K562 (cell line): ENCODE results near the gene STAT4. TPM values are rescaled to one million over a fixed set of nuclear protein-coding genes. Genes with fewer than 3 reads are reported as not detected.
A peak's percentile ranks its signal among the peaks of the same experiment; 100 is the strongest.

Experiments used
- CEBPB ChIP-seq: fragments of 450-650 bp; IDR thresholded peaks from 2 replicates; pipeline ENCODE4 v1.6.1; 2016; ENCODE audit warnings: missing genetic modification characterization, missing compliant biosample characterization
- DACH1 ChIP-seq: fragments of 450-650 bp; IDR thresholded peaks from 2 replicates; pipeline ENCODE4 v1.6.1; 2018; ENCODE audit not compliant: partially characterized antibody
- EGR1 ChIP-seq: fragments of 450-650 bp; conservative IDR thresholded peaks from 2 replicates; pipeline ENCODE4 v1.6.1; 2017; ENCODE audit warnings: mild to moderate bottlenecking
- GATA2 ChIP-seq: sonication (generic); formaldehyde crosslinking; IDR thresholded peaks from 2 replicates; pipeline ENCODE4 v1.4.0; 2020; ENCODE audit warnings: mild to moderate bottlenecking, missing genetic modification reagents
- MEF2A ChIP-seq: IDR thresholded peaks from 2 replicates; pipeline ENCODE4 v1.6.1; 2011; ENCODE audit warnings: low read depth, mild to moderate bottlenecking, low read length, moderate library complexity; ENCODE audit not compliant: control insufficient read depth
- NCOA1 ChIP-seq: fragments of 450-650 bp; IDR thresholded peaks from 2 replicates; pipeline ENCODE4 v1.6.1; 2016; ENCODE audit warnings: low read depth
- NEUROD1 ChIP-seq: fragments of 150-350 bp; IDR thresholded peaks from 2 replicates; pipeline ENCODE4 v1.6.1; 2014; ENCODE audit warnings: borderline replicate concordance, low read length, low read depth; ENCODE audit not compliant: partially characterized antibody
- NR2C2 ChIP-seq, 2 experiments: fragments of 200-800 bp in 1 of 2; sonication (Bioruptor generic) in 1 of 2; sonication (generic) in 1 of 2; formaldehyde crosslinking in 1 of 2; IDR thresholded peaks; 2 replicates each; pipeline versions ENCODE4 v1.6.1 to v1.8.0; 2016 to 2022; ENCODE audit warnings: mild to moderate bottlenecking in 1 of 2, missing compliant biosample characterization in 1 of 2, missing genetic modification characterization in 1 of 2, missing genetic modification reagents in 1 of 2
- NR2F6 ChIP-seq: fragments of 450-650 bp; formaldehyde crosslinking; IDR thresholded peaks from 2 replicates; pipeline ENCODE4 v1.4.0; 2020; ENCODE audit warnings: mild to moderate bottlenecking
- SFPQ ChIP-seq: fragments of 200-400 bp; formaldehyde crosslinking; IDR thresholded peaks from 2 replicates; pipeline ENCODE4 v1.6.1; 2017; ENCODE audit warnings: mild to moderate bottlenecking, low read depth, low read length, moderate library complexity
- SIRT6 ChIP-seq: IDR thresholded peaks from one replicate; pipeline ENCODE4 v1.6.1; 2012; ENCODE audit warnings: low read depth, mild to moderate bottlenecking, control low read depth, inconsistent platforms, low read length, moderate library complexity
- SMARCB1 ChIP-seq: IDR thresholded peaks from 2 replicates; pipeline ENCODE4 v1.6.1; 2011; ENCODE audit warnings: improper control_type of control experiment, low read depth; ENCODE audit not compliant: insufficient read length
- THAP12 ChIP-seq: fragments of 250-450 bp; sonication (Bioruptor Pico); IDR thresholded peaks from 2 replicates; pipeline ENCODE4 v1.9.0; 2021; ENCODE audit warnings: mild to moderate bottlenecking, inconsistent platforms
- ZC3H11A ChIP-seq: IDR thresholded peaks from 2 replicates; pipeline ENCODE4 v1.6.1; 2012; ENCODE audit warnings: low read depth, low read length, improper control_type of control experiment
- ZEB2 ChIP-seq: fragments of 450-650 bp; IDR thresholded peaks from 2 replicates; pipeline ENCODE4 v1.6.1; 2016
- ZNF140 ChIP-seq: fragments of 250-450 bp; sonication (Bioruptor Pico); IDR thresholded peaks from 2 replicates; pipeline ENCODE4 v1.8.0; 2021; ENCODE audit warnings: moderate library complexity, mild to moderate bottlenecking, inconsistent platforms
- ZNF3 ChIP-seq: fragments of 250-450 bp; sonication (Bioruptor Pico); IDR thresholded peaks from 2 replicates; pipeline ENCODE4 v1.5.0; 2021; ENCODE audit warnings: mild to moderate bottlenecking, moderate library complexity
- ZNF347 ChIP-seq: fragments of 450-650 bp; formaldehyde crosslinking; IDR thresholded peaks from 2 replicates; pipeline ENCODE4 v1.4.0; 2020; ENCODE audit warnings: low read depth, mild to moderate bottlenecking, moderate library complexity
- ZNF644 ChIP-seq: fragments of 200-800 bp; sonication (Bioruptor generic); IDR thresholded peaks from 2 replicates; pipeline ENCODE4 v1.6.1; 2016; ENCODE audit warnings: low read depth, missing genetic modification characterization, missing compliant biosample characterization
- ZNF668 ChIP-seq: fragments of 250-450 bp; sonication (Bioruptor Pico); IDR thresholded peaks from 2 replicates; pipeline ENCODE4 v1.8.0; 2022; ENCODE audit warnings: mild to moderate bottlenecking, inconsistent platforms
- ZNF699 ChIP-seq: fragments of 250-450 bp; sonication (Bioruptor Pico); IDR thresholded peaks from 2 replicates; pipeline ENCODE4 v1.8.0; 2021; ENCODE audit warnings: mild to moderate bottlenecking, moderate library complexity; ENCODE audit not compliant: insufficient replicate concordance
- ZNF740 ChIP-seq, 3 experiments: fragments of 200-800 bp in 1 of 3; sonication (Bioruptor generic) in 1 of 3; sonication (generic) in 1 of 3; formaldehyde crosslinking in 1 of 3; IDR thresholded peaks; 2 replicates each; pipeline versions ENCODE4 v1.6.1 to v1.8.0; 2016 to 2022; ENCODE audit warnings: mild to moderate bottlenecking in 2 of 3, missing compliant biosample characterization in 2 of 3, missing genetic modification characterization in 2 of 3, missing genetic modification reagents in 1 of 3
- polyA plus RNA-seq, 8 experiments: library from polyadenylated mRNA; depleted of rRNA in 4 of 8; stranded (reverse) in 5 of 8; unstranded in 3 of 8; fragments of >200 nt; fragmentation: Nextera tagmentation in 2 of 8; fragmentation: Illumina TruSeq in 1 of 8; extraction: Ambion mirVana in 2 of 8; extraction: Trizol in 1 of 8; gene quantifications; 2 replicates each; pipeline versions ENCODE4 v1.2.1 to v1.2.3, GENCODE V29; 2011 to 2014; ENCODE audit warnings: inconsistent platforms in 1 of 8, missing spikeins in 1 of 8
- total RNA-seq, 7 experiments: library from RNA; depleted of rRNA in 6 of 7; stranded (reverse); fragments of >200 nt in 6 of 7; fragmentation: Illumina TruSeq in 2 of 7; extraction: Trizol in 2 of 7; gene quantifications; 2 replicates each; pipeline versions ENCODE4 v1.2.1 to v1.2.3, GENCODE V29; 2011 to 2021; ENCODE audit warnings: low replicate concordance in 1 of 7
- TF ChIP-seq, protein P1 (sequence below): sonication (generic); formaldehyde crosslinking; IDR thresholded peaks from 2 replicates; pipeline ENCODE4 v1.8.1; 2022; ENCODE audit warnings: missing genetic modification reagents

The STAT4 gene
- total and polyA plus RNA-seq, 9 of the 15 experiments (the other 6 are each of a cell fraction or from before 2014, with no cell fraction given): 0.01 to 0.06 (median 0.03) TPM; not detected in 6

- TF ChIP-seq SIRT6: no peak
- TF ChIP-seq, protein P1, sequence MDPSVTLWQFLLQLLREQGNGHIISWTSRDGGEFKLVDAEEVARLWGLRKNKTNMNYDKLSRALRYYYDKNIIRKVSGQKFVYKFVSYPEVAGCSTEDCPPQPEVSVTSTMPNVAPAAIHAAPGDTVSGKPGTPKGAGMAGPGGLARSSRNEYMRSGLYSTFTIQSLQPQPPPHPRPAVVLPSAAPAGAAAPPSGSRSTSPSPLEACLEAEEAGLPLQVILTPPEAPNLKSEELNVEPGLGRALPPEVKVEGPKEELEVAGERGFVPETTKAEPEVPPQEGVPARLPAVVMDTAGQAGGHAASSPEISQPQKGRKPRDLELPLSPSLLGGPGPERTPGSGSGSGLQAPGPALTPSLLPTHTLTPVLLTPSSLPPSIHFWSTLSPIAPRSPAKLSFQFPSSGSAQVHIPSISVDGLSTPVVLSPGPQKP (CRISPR knock-in tag): no peak
- TF ChIP-seq ZNF668: no peak
- TF ChIP-seq SMARCB1: no peak
- TF ChIP-seq CEBPB: no peak
- TF ChIP-seq ZNF3 (CRISPR knock-in tag): no peak
- TF ChIP-seq ZNF644 (tag): no peak
- TF ChIP-seq GATA2 (CRISPR knock-in tag): no peak
- TF ChIP-seq EGR1: peak; percentile 98
- TF ChIP-seq ZNF140 (CRISPR knock-in tag): no peak
- no peak for TF ChIP-seq NR2F6
- 0 out of 2 replicates have a peak, but pooled peaks have one; percentile 47 for TF ChIP-seq ZC3H11A
- peak; percentile 100 for TF ChIP-seq DACH1
- no peak for TF ChIP-seq NR2C2 (CRISPR knock-in tag; IDR thresholded peaks at IDR 0.05)
- TF ChIP-seq NR2C2 (tag; IDR thresholded peaks at IDR 0.05): no peak; the same call in 1 of the 2 replicates
- TF ChIP-seq ZNF740 (CRISPR knock-in tag; IDR thresholded peaks at IDR 0.05): peak; percentile 67
- no peak for TF ChIP-seq ZNF740 (tag; IDR thresholded peaks at IDR 0.05)
- TF ChIP-seq NCOA1: peak; percentile 59; the same call in 1 of the 2 replicates
- peak; percentile 88 for TF ChIP-seq NEUROD1
- no peak for TF ChIP-seq MEF2A
- TF ChIP-seq ZNF347: no peak
- no peak for TF ChIP-seq ZEB2
- TF ChIP-seq SFPQ: no peak
- TF ChIP-seq THAP12 (CRISPR knock-in tag): peak; percentile 80
- no peak for TF ChIP-seq ZNF699
Observed at GRCh38 chr2:191020221-191020741, 130.5 kb downstream of the STAT4 start (continued).
